Measurements from ENCODE around the gene XK.
A peak's percentile ranks its signal among the peaks of the same experiment; 100 is the strongest.

Gene XK

DNA sequence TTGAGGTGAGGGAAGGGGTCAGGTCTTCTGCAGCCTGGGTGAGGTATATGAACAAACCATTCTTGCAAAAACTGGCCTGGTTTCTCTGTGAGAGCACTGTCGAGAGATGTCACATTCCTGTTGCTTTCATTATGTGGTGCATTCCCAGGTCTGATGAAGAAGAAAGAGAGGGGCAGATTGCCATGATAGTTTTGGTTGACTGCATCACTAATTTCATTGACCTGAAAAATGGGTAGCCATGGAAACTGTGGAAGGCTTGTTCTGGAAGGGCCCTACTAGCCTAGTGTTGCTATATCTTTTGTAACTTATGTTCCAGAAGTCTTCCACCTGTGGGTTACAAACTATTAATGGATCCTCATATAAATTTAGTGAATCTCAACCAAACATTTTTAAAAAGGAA is 61.4 kb downstream of the XK start:
- Histone ChIP-seq H3K9me3 (ENCODE audit: control extremely low read depth in 1 of 5, control insufficient read depth in 4 of 5, insufficient read depth in 2 of 5, low read depth in 1 of 5, low read length in 4 of 5) (peaks cover 0 to 2% (median 0%) of the 10 kb centered on the region in 5 experiments), H3K4me1 (ENCODE audit: control extremely low read depth in 1 of 4, control insufficient read depth in 4 of 4, insufficient read depth in 4 of 4, low read length in 3 of 4) (peaks cover 0 to 16% (median 8%) of the 10 kb centered on the region in 4 experiments), H3K27me3 (replicated peaks in 2 of 5; ENCODE audit: control insufficient read depth in 4 of 5, insufficient read depth in 5 of 5, low read length in 4 of 5) (peaks cover 0 to 2% (median 0%) of the 10 kb centered on the region in 5 experiments), H3K27ac (ENCODE audit: insufficient read depth in 1 of 2, low read depth in 1 of 2, low read length in 2 of 2, poor library complexity in 1 of 2, severe bottlenecking in 2 of 2) (no peak overlapping the region), H3K4me3 (ENCODE audit: control insufficient read depth in 1 of 7, extremely low read depth in 1 of 7, insufficient read depth in 4 of 7, low read depth in 2 of 7, low read length in 6 of 7) (no peak overlapping the region), H3K36me3 (ENCODE audit: control insufficient read depth in 4 of 4, insufficient read depth in 4 of 4, low read length in 3 of 4) (no peaks in the 10 kb centered on the region)
- no peak for DNase-seq
- CTCF ChIA-PET = interaction anchor here (2.1 to 6.5 kb wide), 2 partner anchors 70 to 78 kb away, joined by 8 to 152 read pairs; no protein-coding TSS in a partner anchor
- 89% methylated on average over 1 of the region's 1 CpG for WGBS (ENCODE audit: insufficient coverage)
- POLR2A ChIA-PET = no interaction called here

DNA sequence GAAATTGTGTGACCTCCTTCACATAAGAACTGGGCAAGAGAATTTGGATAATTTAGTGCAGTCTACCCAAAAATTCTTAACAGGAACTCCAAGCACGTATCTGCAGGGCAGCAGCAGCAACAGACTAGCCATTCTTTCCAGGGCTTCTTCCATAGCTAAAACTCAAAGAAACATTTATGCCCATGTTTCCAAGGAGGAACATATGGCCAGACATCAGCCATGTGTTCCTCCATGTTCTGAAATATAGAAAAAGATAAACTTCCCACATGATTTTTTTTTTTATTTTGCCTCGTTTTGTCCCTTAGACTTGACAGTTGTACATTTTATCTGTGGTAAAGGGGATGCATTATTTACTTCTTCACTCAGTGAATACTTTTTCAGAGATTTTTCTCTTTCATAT is 66.7 kb downstream of the XK start:
- Histone ChIP-seq H3K9me3 (ENCODE audit: control extremely low read depth in 1 of 5, control insufficient read depth in 4 of 5, insufficient read depth in 2 of 5, low read depth in 1 of 5, low read length in 4 of 5) (no peaks in the 10 kb centered on the region), H3K27me3 (replicated peaks in 2 of 5; ENCODE audit: control insufficient read depth in 4 of 5, insufficient read depth in 5 of 5, low read length in 4 of 5) (no peaks in the 10 kb centered on the region), H3K4me1 (ENCODE audit: control extremely low read depth in 1 of 4, control insufficient read depth in 4 of 4, insufficient read depth in 4 of 4, low read length in 3 of 4) (peaks cover 18 to 39% (median 26%) of the 10 kb centered on the region in 4 experiments), H3K36me3 (ENCODE audit: control insufficient read depth in 4 of 4, insufficient read depth in 4 of 4, low read length in 3 of 4) (no peaks in the 10 kb centered on the region), H3K4me3 (ENCODE audit: control insufficient read depth in 1 of 7, extremely low read depth in 1 of 7, insufficient read depth in 4 of 7, low read depth in 2 of 7, low read length in 6 of 7) (no peak overlapping the region), H3K27ac (ENCODE audit: insufficient read depth in 1 of 2, low read depth in 1 of 2, low read length in 2 of 2, poor library complexity in 1 of 2, severe bottlenecking in 2 of 2) (no peak overlapping the region)
- no peak for DNase-seq
- ChIA-PET POLR2A (no interaction called here), CTCF (interaction anchor here (3.1 kb wide), 1 partner anchor 73 kb away, joined by 22 read pairs; no protein-coding TSS in a partner anchor)
- WGBS (ENCODE audit: insufficient coverage) = 83% methylated on average over 1 of the region's 2 CpGs

DNA sequence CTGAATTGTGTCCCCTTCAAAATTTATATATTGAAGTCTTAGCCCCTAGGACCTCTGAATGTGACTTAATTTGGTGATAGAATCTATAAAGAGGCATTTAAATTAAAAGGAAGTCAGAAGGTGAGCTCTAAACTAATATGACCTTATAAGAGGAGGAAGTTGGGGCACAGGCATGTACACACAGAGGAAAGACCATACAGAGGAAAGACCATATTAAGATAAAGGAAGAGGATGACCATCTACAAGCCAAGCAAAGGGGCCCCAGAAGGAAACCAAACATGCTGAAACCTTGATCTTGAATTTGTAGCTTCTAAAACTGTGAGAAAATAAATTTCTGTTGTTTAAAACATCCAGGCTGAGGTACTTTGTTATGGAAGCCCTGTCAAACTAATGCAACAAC is 67.3 kb downstream of the XK start:
- no peaks in the 10 kb centered on the region for H3K36me3 ChIP-seq (ENCODE audit: control insufficient read depth in 4 of 4, insufficient read depth in 4 of 4, low read length in 3 of 4)
- H3K27ac ChIP-seq (ENCODE audit: insufficient read depth in 1 of 2, low read depth in 1 of 2, low read length in 2 of 2, poor library complexity in 1 of 2, severe bottlenecking in 2 of 2) = no peak overlapping the region
- DNase-seq = no peak
- H3K9me3 ChIP-seq (ENCODE audit: control extremely low read depth in 1 of 5, control insufficient read depth in 4 of 5, insufficient read depth in 2 of 5, low read depth in 1 of 5, low read length in 4 of 5) = no peaks in the 10 kb centered on the region
- H3K27me3 ChIP-seq (replicated peaks in 2 of 5; ENCODE audit: control insufficient read depth in 4 of 5, insufficient read depth in 5 of 5, low read length in 4 of 5) = no peaks in the 10 kb centered on the region
- H3K4me3 ChIP-seq (ENCODE audit: control insufficient read depth in 1 of 7, extremely low read depth in 1 of 7, insufficient read depth in 4 of 7, low read depth in 2 of 7, low read length in 6 of 7) = no peak overlapping the region
- ChIA-PET POLR2A (no interaction called here), CTCF (interaction anchor here (3.1 kb wide), 1 partner anchor 72 kb away, joined by 22 read pairs; no protein-coding TSS in a partner anchor)
- H3K4me1 ChIP-seq (ENCODE audit: control extremely low read depth in 1 of 4, control insufficient read depth in 4 of 4, insufficient read depth in 4 of 4, low read length in 3 of 4) = peaks cover 18 to 38% (median 26%) of the 10 kb centered on the region in 4 experiments

DNA sequence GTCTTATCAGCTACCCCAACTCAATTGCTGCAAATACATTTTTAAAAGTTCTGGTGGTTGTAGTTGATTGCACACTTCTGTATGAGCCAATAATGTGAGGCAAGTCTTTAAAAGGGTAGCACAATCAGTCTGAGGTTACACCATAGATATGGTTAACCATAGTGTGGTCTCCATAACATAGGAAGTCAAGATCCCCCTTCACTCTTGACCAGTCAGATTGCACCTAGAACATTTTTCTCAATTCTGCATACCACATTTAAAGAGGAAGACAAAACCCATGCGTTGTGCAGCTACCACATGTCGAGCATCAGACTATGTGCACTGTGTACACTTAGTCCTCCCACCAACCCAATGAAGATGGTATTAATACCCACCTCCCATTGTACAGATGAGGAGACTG is 67.8 kb downstream of the XK start:
- peak overlapping the region in 1 of 7 experiments; percentile 36 for H3K4me3 ChIP-seq (ENCODE audit: control insufficient read depth in 1 of 7, extremely low read depth in 1 of 7, insufficient read depth in 4 of 7, low read depth in 2 of 7, low read length in 6 of 7)
- peak in 2 of 3 donors; percentile 35 to 41 for DNase-seq
- peaks cover 18 to 38% (median 26%) of the 10 kb centered on the region in 4 experiments for H3K4me1 ChIP-seq (ENCODE audit: control extremely low read depth in 1 of 4, control insufficient read depth in 4 of 4, insufficient read depth in 4 of 4, low read length in 3 of 4)
- no peaks in the 10 kb centered on the region for H3K36me3 ChIP-seq (ENCODE audit: control insufficient read depth in 4 of 4, insufficient read depth in 4 of 4, low read length in 3 of 4)
- POLR2A ChIA-PET = no interaction called here
- CTCF ChIA-PET = interaction anchor here (1.0 to 3.1 kb wide), 2 partner anchors 11 to 72 kb away, joined by 3 to 22 read pairs; no protein-coding TSS in a partner anchor
- no peaks in the 10 kb centered on the region for H3K9me3 ChIP-seq (ENCODE audit: control extremely low read depth in 1 of 5, control insufficient read depth in 4 of 5, insufficient read depth in 2 of 5, low read depth in 1 of 5, low read length in 4 of 5)
- H3K27ac ChIP-seq (ENCODE audit: insufficient read depth in 1 of 2, low read depth in 1 of 2, low read length in 2 of 2, poor library complexity in 1 of 2, severe bottlenecking in 2 of 2) = no peak overlapping the region
- no peaks in the 10 kb centered on the region for H3K27me3 ChIP-seq (replicated peaks in 2 of 5; ENCODE audit: control insufficient read depth in 4 of 5, insufficient read depth in 5 of 5, low read length in 4 of 5)
- 75% methylated on average over 2 of the region's 2 CpGs for WGBS (ENCODE audit: insufficient coverage)

DNA sequence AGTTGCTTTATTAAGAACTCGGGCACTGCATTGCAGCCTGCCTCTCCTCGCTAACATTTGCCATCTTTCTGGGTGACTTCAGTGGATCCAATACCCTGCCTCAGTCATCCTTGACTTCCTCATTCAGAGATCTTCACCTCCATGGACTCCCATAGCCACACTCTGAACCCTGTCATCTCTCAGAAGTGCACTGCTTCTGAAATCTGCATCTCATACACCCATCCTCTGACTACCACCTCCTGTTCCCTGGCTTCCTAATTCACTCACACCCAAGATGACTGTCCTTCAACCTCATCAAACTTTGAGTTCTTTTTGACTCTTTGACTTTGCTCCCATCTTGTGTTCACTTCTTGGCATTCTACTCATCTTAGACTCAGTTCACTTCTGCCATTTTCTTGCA is 68.9 kb downstream of the XK start:
- POLR2A ChIA-PET = no interaction called here
- Histone ChIP-seq H3K27me3 (replicated peaks in 2 of 5; ENCODE audit: control insufficient read depth in 4 of 5, insufficient read depth in 5 of 5, low read length in 4 of 5) (no peaks in the 10 kb centered on the region), H3K4me1 (ENCODE audit: control extremely low read depth in 1 of 4, control insufficient read depth in 4 of 4, insufficient read depth in 4 of 4, low read length in 3 of 4) (peaks cover 18 to 38% (median 26%) of the 10 kb centered on the region in 4 experiments), H3K9me3 (ENCODE audit: control extremely low read depth in 1 of 5, control insufficient read depth in 4 of 5, insufficient read depth in 2 of 5, low read depth in 1 of 5, low read length in 4 of 5) (no peaks in the 10 kb centered on the region), H3K4me3 (ENCODE audit: control insufficient read depth in 1 of 7, extremely low read depth in 1 of 7, insufficient read depth in 4 of 7, low read depth in 2 of 7, low read length in 6 of 7) (peak overlapping the region in 2 of 7 experiments; percentile 0 to 16), H3K27ac (ENCODE audit: insufficient read depth in 1 of 2, low read depth in 1 of 2, low read length in 2 of 2, poor library complexity in 1 of 2, severe bottlenecking in 2 of 2) (peak overlapping the region in 1 of 2 experiments; percentile 51), H3K36me3 (ENCODE audit: control insufficient read depth in 4 of 4, insufficient read depth in 4 of 4, low read length in 3 of 4) (no peaks in the 10 kb centered on the region)
- WGBS (ENCODE audit: insufficient coverage) = 72% methylated on average over 2 of the region's 2 CpGs
- DNase-seq = peak in 1 of 3 donors; percentile 38
- CTCF ChIA-PET = interaction anchor here (2.6 to 3.1 kb wide), 2 partner anchors 9 to 70 kb away, joined by 7 to 22 read pairs; no protein-coding TSS in a partner anchor

DNA sequence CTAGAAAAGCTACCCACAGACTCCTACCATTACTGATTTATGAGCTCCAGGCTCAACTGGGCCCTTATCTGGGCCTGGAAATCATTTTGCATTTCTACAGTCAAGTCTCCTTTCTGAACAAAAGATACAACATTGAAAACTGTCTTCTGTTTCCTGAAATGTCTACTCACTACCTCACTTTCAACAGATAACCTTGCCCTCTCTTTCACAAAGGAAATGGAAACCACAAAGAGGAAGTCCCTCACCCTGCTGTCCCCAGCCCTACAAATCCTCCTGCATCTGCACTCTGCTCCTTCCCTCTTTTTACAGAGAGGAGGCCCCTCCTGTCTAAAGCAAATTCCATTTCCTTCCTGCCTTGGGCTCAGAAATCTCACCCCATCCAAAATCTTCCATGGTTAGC is 69.4 kb downstream of the XK start:
- Histone ChIP-seq H3K4me3 (ENCODE audit: control insufficient read depth in 1 of 7, extremely low read depth in 1 of 7, insufficient read depth in 4 of 7, low read depth in 2 of 7, low read length in 6 of 7) (no peak overlapping the region), H3K27ac (ENCODE audit: insufficient read depth in 1 of 2, low read depth in 1 of 2, low read length in 2 of 2, poor library complexity in 1 of 2, severe bottlenecking in 2 of 2) (peak overlapping the region in 1 of 2 experiments; percentile 51), H3K27me3 (replicated peaks in 2 of 5; ENCODE audit: control insufficient read depth in 4 of 5, insufficient read depth in 5 of 5, low read length in 4 of 5) (no peaks in the 10 kb centered on the region), H3K4me1 (ENCODE audit: control extremely low read depth in 1 of 4, control insufficient read depth in 4 of 4, insufficient read depth in 4 of 4, low read length in 3 of 4) (peaks cover 18 to 38% (median 26%) of the 10 kb centered on the region in 4 experiments), H3K9me3 (ENCODE audit: control extremely low read depth in 1 of 5, control insufficient read depth in 4 of 5, insufficient read depth in 2 of 5, low read depth in 1 of 5, low read length in 4 of 5) (no peaks in the 10 kb centered on the region), H3K36me3 (ENCODE audit: control insufficient read depth in 4 of 4, insufficient read depth in 4 of 4, low read length in 3 of 4) (no peaks in the 10 kb centered on the region)
- CTCF ChIA-PET = interaction anchor here (2.6 to 3.1 kb wide), 2 partner anchors 9 to 70 kb away, joined by 7 to 22 read pairs; no protein-coding TSS in a partner anchor
- POLR2A ChIA-PET = no interaction called here
- DNase-seq = peak; percentile 70 to 94 (median 89)

DNA sequence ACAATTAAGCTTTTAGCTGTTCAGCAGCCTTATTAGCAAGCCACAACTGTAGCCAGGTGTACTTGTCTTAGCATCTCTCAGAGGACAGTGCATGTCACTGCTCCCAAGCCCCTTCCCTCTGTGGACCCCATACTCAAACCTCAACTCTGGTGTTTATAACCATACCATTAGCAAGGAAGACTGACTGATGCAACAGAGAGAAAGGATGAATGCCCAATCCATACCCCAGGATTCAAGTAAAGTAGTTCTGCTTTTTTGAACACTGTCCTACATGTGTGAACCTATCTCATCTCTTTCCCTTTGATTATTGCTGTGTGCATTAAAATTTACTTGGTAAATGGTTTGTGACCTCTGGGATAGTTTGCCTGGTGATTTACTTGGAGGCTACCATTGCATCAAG is 71.5 kb downstream of the XK start:
- no peaks in the 10 kb centered on the region for H3K9me3 ChIP-seq (ENCODE audit: control extremely low read depth in 1 of 5, control insufficient read depth in 4 of 5, insufficient read depth in 2 of 5, low read depth in 1 of 5, low read length in 4 of 5)
- peaks cover 18 to 38% (median 26%) of the 10 kb centered on the region in 4 experiments for H3K4me1 ChIP-seq (ENCODE audit: control extremely low read depth in 1 of 4, control insufficient read depth in 4 of 4, insufficient read depth in 4 of 4, low read length in 3 of 4)
- H3K4me3 ChIP-seq (ENCODE audit: control insufficient read depth in 1 of 7, extremely low read depth in 1 of 7, insufficient read depth in 4 of 7, low read depth in 2 of 7, low read length in 6 of 7) = no peak overlapping the region
- H3K36me3 ChIP-seq (ENCODE audit: control insufficient read depth in 4 of 4, insufficient read depth in 4 of 4, low read length in 3 of 4) = no peaks in the 10 kb centered on the region
- DNase-seq = peak in 1 of 3 donors; percentile 26
- ChIA-PET POLR2A (no interaction called here), CTCF (interaction anchor here (2.6 kb wide), 1 partner anchor 11 kb away, joined by 7 read pairs; no protein-coding TSS in a partner anchor)
- no peak overlapping the region for H3K27ac ChIP-seq (ENCODE audit: insufficient read depth in 1 of 2, low read depth in 1 of 2, low read length in 2 of 2, poor library complexity in 1 of 2, severe bottlenecking in 2 of 2)
- H3K27me3 ChIP-seq (replicated peaks in 2 of 5; ENCODE audit: control insufficient read depth in 4 of 5, insufficient read depth in 5 of 5, low read length in 4 of 5) = no peaks in the 10 kb centered on the region
